ENCODE results near the gene COPB2.

DNA sequence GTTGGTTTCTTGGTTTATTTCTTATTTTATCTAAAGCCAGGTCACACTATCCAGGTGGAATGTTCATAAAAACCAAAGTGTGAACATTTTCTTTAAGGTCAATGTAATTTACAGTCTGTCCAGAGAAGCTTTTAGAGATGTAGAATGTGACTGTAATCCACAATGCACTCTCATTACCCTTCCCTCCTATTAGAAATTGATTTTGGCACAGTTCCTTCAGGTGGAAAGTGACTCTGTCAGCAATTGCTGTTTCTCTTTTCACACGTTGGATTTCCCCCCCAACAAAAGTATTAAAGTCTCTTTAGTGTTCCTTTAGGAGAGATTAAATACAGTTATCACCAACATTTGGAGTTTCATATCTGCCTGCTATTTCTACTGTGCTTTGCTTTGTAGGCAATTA lies 31.6 kb upstream of the COPB2 start:
- TF ChIP-seq, protein P1, sequence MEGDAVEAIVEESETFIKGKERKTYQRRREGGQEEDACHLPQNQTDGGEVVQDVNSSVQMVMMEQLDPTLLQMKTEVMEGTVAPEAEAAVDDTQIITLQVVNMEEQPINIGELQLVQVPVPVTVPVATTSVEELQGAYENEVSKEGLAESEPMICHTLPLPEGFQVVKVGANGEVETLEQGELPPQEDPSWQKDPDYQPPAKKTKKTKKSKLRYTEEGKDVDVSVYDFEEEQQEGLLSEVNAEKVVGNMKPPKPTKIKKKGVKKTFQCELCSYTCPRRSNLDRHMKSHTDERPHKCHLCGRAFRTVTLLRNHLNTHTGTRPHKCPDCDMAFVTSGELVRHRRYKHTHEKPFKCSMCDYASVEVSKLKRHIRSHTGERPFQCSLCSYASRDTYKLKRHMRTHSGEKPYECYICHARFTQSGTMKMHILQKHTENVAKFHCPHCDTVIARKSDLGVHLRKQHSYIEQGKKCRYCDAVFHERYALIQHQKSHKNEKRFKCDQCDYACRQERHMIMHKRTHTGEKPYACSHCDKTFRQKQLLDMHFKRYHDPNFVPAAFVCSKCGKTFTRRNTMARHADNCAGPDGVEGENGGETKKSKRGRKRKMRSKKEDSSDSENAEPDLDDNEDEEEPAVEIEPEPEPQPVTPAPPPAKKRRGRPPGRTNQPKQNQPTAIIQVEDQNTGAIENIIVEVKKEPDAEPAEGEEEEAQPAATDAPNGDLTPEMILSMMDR (conservative IDR thresholded peaks at IDR 0.05; ENCODE audit: low read depth, low read length): no peak
- TF ChIP-seq EZH2phosphoT487 (IDR thresholded peaks at IDR 0.05; ENCODE audit: borderline replicate concordance, low read length) (no peak), EZH2 (IDR thresholded peaks at IDR 0.05; ENCODE audit: low read length, unreplicated experiment) (no peak)

Data from PC-3 (cell line).